ENCODE results near the gene SOCS6.

GRCh38 chr18:70292628-70293027 is 3.8 kb downstream of the SOCS6 start:
- TF ChIP-seq CTCF (IDR thresholded peaks at IDR 0.05) (no peak), POLR2A (IDR thresholded peaks at IDR 0.05) (no peak), POLR2AphosphoS5 (IDR thresholded peaks at IDR 0.05; ENCODE audit: insufficient read depth in 1 of 2, low read depth in 1 of 2) (no peak)
